ENCODE data around the gene ATP2A2. TPM values are rescaled to one million over a fixed set of nuclear protein-coding genes. Genes with fewer than 3 reads are reported as not detected.
A peak's percentile ranks its signal among the peaks of the same experiment; 100 is the strongest.

Gene ATP2A2
- total RNA-seq, 2 donors from 2014 or later, result 52.7 to 61.6 TPM

DNA sequence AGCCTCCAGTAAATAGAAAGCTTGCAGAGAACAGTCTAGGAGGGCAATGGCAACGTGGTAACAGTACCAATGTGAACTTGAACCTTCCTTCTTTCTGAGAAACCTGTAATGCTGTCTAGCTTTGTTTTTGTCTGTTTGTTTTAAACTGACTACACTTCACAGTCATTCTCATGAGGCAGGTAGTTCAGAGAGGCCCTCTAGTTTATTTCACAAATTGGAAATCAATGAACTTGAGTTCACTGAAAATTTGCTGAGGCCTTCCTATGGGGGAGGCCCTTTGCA is 2.9 kb upstream of the ATP2A2 start:
- H3K27ac ChIP-seq, result no peak overlapping the region

GRCh38 chr12:110279566-110280375 is 1.3 kb upstream of the ATP2A2 start:
- WGBS, 2 donors, result 57 to 59% methylated on average over 14 of the region's 14 CpGs
- H3K27ac ChIP-seq, result peak overlapping the region in 3 of 4 donors; percentile 96 to 99 (median 99)
- no peaks in the 10 kb centered on the region for H3K9me3 ChIP-seq
- H3K36me3 ChIP-seq (replicated peaks in 1 of 2; ENCODE audit: insufficient read depth in 1 of 2, low read depth in 2 of 2), result no peaks in the 10 kb centered on the region
- intact Hi-C loops (cut with DNase I), result no loop called here
- H3K4me1 ChIP-seq, result peaks cover 29% of the 10 kb centered on the region
- no peak overlapping the region for H3K4me3 ChIP-seq
- DNase-seq (no peak), ATAC-seq (no peak)
- TF ChIP-seq POLR2A (IDR thresholded peaks at IDR 0.05), result no peak
- TF ChIP-seq CTCF (IDR thresholded peaks at IDR 0.05), result no peak
- H3K27me3 ChIP-seq, result no peaks in the 10 kb centered on the region

More for the DNA sequence above, 2.9 kb upstream of the ATP2A2 start:
- Histone ChIP-seq H3K27me3 (no peaks in the 10 kb centered on the region), H3K4me3 (no peak overlapping the region), H3K4me1 (peaks cover 13% of the 10 kb centered on the region), H3K9me3 (no peaks in the 10 kb centered on the region), H3K36me3 (replicated peaks in 1 of 2; ENCODE audit: insufficient read depth in 1 of 2, low read depth in 2 of 2) (no peaks in the 10 kb centered on the region)
- DNase-seq (no peak), ATAC-seq (no peak)
- intact Hi-C loops (cut with DNase I), result no loop called here
- WGBS, 2 donors, result 91 to 92% methylated on average over 1 of the region's 1 CpG
- TF ChIP-seq POLR2A (IDR thresholded peaks at IDR 0.05) (no peak), CTCF (IDR thresholded peaks at IDR 0.05) (no peak)

- no peak for TF ChIP-seq POLR2A (IDR thresholded peaks at IDR 0.05)
- TF ChIP-seq CTCF (IDR thresholded peaks at IDR 0.05), result peak in 1 of 7 experiments; percentile 28
- intact Hi-C loops (cut with DNase I), result no loop called here
- Histone ChIP-seq H3K9me3 (no peaks in the 10 kb centered on the region), H3K4me3 (peak overlapping the region; percentile 36 to 59), H3K36me3 (replicated peaks in 1 of 2; ENCODE audit: insufficient read depth in 1 of 2, low read depth in 2 of 2) (no peaks in the 10 kb centered on the region), H3K27me3 (no peaks in the 10 kb centered on the region), H3K27ac (peak overlapping the region; percentile 92 to 99 (median 98)), H3K4me1 (peaks cover 35% of the 10 kb centered on the region)
- peak; percentile 1 for ATAC-seq
- DNase-seq, result peak; percentile 42 to 51 (median 50)
- 1 to 3% methylated on average over 15 to 18 of the region's 18 CpGs for WGBS, 2 donors
Observed at GRCh38 chr12:110280392-110280778, 662 bp upstream of the ATP2A2 start.

DNA sequence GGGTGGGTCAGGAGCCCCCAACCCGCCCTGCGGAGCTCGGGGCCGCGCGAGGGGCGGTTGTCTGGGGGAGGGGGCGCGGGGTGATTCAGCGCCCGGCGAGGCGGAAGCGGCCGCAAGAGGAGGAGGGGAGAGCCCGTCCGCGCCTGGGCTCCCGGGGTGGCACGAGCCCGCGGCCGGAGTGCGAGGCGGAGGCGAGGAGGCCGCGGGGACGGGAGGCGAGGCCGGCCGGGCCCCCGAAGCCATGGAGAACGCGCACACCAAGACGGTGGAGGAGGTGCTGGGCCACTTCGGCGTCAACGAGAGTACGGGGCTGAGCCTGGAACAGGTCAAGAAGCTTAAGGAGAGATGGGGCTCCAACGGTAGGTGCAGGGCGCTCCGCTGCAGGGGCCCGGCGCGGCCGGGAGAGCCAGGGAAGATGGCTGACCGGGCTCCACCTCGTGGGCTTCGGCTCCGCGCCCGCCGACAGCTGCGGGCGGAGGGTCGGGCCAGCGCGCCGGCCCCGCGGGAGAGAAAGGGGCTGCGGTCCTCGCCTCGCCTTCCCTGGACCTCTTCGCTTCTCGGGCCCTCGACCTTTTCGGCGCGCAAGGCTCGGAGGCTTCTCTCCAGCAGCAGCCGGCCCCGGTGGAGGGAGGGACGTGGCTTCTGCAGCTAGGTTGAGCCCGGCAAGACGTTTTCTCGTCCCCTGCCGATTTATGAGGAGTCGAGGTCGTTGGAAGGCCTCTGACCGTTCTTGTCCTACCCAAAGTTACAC is 677 bp downstream of the ATP2A2 start:
- Histone ChIP-seq H3K4me3 (peak overlapping the region; percentile 61 to 85), H3K27ac (peak overlapping the region; percentile 92 to 99 (median 98)), H3K4me1 (peaks cover 47% of the 10 kb centered on the region), H3K27me3 (no peaks in the 10 kb centered on the region), H3K36me3 (replicated peaks in 1 of 2; ENCODE audit: insufficient read depth in 1 of 2, low read depth in 2 of 2) (no peaks in the 10 kb centered on the region), H3K9me3 (no peaks in the 10 kb centered on the region)
- WGBS, 2 donors, result 0% methylated on average over 3 to 75 of the region's 82 CpGs
- ATAC-seq (peak; percentile 65), DNase-seq (peak; percentile 55 to 65 (median 60))
- intact Hi-C loops (cut with DNase I), result no loop called here
- TF ChIP-seq CTCF (IDR thresholded peaks at IDR 0.05) (no peak), POLR2A (IDR thresholded peaks at IDR 0.05) (peak in 2 of 3 donors; percentile 12 to 40)

Measured in body of pancreas (tissue), 4 donors.